Activated CD8-positive, alpha-beta memory T cell treated with anti-CD3 and anti-CD28 coated beads, Interleukin-2, amount 50 U/mL, for 24 hours (primary cell): ENCODE results near the gene CDH8.

Experiments
- DNase-seq: peaks from one replicate; pipeline ENCODE4 v3.0.0-alpha.2; 2020; ENCODE audit errors: extremely low read depth

The CDH8 gene

GRCh38 chr16:61617219-61617783 lies 418.9 kb downstream of the CDH8 start:
- no peak for DNase-seq

GRCh38 chr16:61616088-61616487 lies 420.1 kb downstream of the CDH8 start:
- no peak for DNase-seq

- DNase-seq, result no peak
Observed at GRCh38 chr16:61611847-61612491, 424.3 kb downstream of the CDH8 start.

- DNase-seq, result no peak
Observed at GRCh38 chr16:61606581-61606980, 429.7 kb downstream of the CDH8 start.
